SK-N-SH treated with all-trans-retinoic acid at 6 μM for 48 hours (cell line): Measurements from ENCODE around the gene FGD3.

Source experiments
- ARNTL ChIP-seq: fragments of 450-650 bp; formaldehyde crosslinking; IDR thresholded peaks from 2 replicates; pipeline ENCODE4 v1.5.0; 2020; ENCODE audit warnings: low read depth, mild to moderate bottlenecking, moderate library complexity, borderline replicate concordance
- BACH2 ChIP-seq: fragments of 250-450 bp; sonication (Bioruptor Pico); IDR thresholded peaks from 2 replicates; pipeline ENCODE4 v1.9.0; 2021; ENCODE audit warnings: mild to moderate bottlenecking, borderline replicate concordance
- CSDC2 ChIP-seq: fragments of 250-450 bp; sonication (Bioruptor Pico); IDR thresholded peaks from 2 replicates; pipeline ENCODE4 v1.5.0; 2020; ENCODE audit warnings: mild to moderate bottlenecking, moderate library complexity
- ESRRG ChIP-seq: fragments of 250-450 bp; sonication (Bioruptor Pico); IDR thresholded peaks from 2 replicates; pipeline ENCODE4 v1.6.1; 2021; ENCODE audit warnings: mild to moderate bottlenecking
- GLIS3 ChIP-seq: fragments of 250-450 bp; sonication (Bioruptor Pico); IDR thresholded peaks from 2 replicates; pipeline ENCODE4 v1.5.0; 2020; ENCODE audit warnings: mild to moderate bottlenecking, moderate library complexity
- ISL1 ChIP-seq: fragments of 250-450 bp; sonication (Bioruptor Pico); IDR thresholded peaks from 2 replicates; pipeline ENCODE4 v2.1.2; 2022; ENCODE audit warnings: mild to moderate bottlenecking, moderate library complexity
- SNAI2 ChIP-seq: fragments of 250-450 bp; sonication (Bioruptor Pico); IDR thresholded peaks from 2 replicates; pipeline ENCODE4 v1.5.0; 2020; ENCODE audit warnings: mild to moderate bottlenecking, moderate library complexity
- TCF4 ChIP-seq: fragments of 250-450 bp; sonication (Bioruptor Pico); IDR thresholded peaks from 2 replicates; pipeline ENCODE4 v1.8.0; 2021; ENCODE audit warnings: mild to moderate bottlenecking, moderate library complexity, borderline replicate concordance
- ZFP3 ChIP-seq: fragments of 250-450 bp; sonication (Bioruptor Pico); IDR thresholded peaks from 2 replicates; pipeline ENCODE4 v1.5.0; 2020; ENCODE audit warnings: mild to moderate bottlenecking, moderate library complexity
- ZNF8 ChIP-seq: fragments of 450-650 bp; formaldehyde crosslinking; IDR thresholded peaks from 2 replicates; pipeline ENCODE4 v1.5.0; 2020; ENCODE audit warnings: mild to moderate bottlenecking, moderate library complexity
- TF ChIP-seq, protein P1 (sequence below): fragments of 250-450 bp; sonication (Bioruptor Pico); IDR thresholded peaks from 2 replicates; pipeline ENCODE4 v1.5.1; 2021; ENCODE audit warnings: mild to moderate bottlenecking, moderate library complexity
- TF ChIP-seq, protein P2 (sequence below): fragments of 250-450 bp; sonication (Bioruptor Pico); IDR thresholded peaks from 2 replicates; pipeline ENCODE4 v1.5.0; 2020; ENCODE audit warnings: mild to moderate bottlenecking, moderate library complexity
- TF ChIP-seq, protein P3 (sequence below): fragments of 250-450 bp; sonication (Bioruptor Pico); IDR thresholded peaks from 2 replicates; pipeline ENCODE4 v1.5.1; 2020; ENCODE audit warnings: low read depth, mild to moderate bottlenecking, moderate library complexity

DNA sequence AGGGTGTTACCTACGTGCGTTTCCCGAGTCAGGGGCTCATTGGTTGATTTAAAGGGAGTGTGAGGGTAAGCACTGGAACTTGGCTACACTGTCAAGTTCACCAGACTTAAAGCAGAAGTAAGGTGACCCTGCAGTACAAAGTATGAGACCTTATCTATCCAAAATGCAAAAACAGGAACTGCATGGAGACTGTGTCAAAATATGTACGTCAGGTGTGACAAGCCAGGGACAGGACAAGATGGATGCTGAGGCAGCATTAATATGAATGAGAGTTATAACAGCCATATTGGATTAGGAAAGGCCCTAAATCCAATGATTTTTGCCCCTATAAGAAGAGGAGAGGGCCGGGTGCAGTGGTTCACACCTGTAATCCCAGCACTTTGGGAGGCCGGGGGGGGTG is 95.8 kb downstream of the FGD3 start:
- no peak for TF ChIP-seq SNAI2 (CRISPR knock-in tag)
- TF ChIP-seq, protein P1, sequence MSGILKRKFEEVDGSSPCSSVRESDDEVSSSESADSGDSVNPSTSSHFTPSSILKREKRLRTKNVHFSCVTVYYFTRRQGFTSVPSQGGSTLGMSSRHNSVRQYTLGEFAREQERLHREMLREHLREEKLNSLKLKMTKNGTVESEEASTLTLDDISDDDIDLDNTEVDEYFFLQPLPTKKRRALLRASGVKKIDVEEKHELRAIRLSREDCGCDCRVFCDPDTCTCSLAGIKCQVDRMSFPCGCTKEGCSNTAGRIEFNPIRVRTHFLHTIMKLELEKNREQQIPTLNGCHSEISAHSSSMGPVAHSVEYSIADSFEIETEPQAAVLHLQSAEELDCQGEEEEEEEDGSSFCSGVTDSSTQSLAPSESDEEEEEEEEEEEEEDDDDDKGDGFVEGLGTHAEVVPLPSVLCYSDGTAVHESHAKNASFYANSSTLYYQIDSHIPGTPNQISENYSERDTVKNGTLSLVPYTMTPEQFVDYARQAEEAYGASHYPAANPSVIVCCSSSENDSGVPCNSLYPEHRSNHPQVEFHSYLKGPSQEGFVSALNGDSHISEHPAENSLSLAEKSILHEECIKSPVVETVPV (CRISPR knock-in tag), result no peak
- no peak for TF ChIP-seq CSDC2 (CRISPR knock-in tag)
- TF ChIP-seq ARNTL (CRISPR knock-in tag), result no peak
- TF ChIP-seq, protein P2, sequence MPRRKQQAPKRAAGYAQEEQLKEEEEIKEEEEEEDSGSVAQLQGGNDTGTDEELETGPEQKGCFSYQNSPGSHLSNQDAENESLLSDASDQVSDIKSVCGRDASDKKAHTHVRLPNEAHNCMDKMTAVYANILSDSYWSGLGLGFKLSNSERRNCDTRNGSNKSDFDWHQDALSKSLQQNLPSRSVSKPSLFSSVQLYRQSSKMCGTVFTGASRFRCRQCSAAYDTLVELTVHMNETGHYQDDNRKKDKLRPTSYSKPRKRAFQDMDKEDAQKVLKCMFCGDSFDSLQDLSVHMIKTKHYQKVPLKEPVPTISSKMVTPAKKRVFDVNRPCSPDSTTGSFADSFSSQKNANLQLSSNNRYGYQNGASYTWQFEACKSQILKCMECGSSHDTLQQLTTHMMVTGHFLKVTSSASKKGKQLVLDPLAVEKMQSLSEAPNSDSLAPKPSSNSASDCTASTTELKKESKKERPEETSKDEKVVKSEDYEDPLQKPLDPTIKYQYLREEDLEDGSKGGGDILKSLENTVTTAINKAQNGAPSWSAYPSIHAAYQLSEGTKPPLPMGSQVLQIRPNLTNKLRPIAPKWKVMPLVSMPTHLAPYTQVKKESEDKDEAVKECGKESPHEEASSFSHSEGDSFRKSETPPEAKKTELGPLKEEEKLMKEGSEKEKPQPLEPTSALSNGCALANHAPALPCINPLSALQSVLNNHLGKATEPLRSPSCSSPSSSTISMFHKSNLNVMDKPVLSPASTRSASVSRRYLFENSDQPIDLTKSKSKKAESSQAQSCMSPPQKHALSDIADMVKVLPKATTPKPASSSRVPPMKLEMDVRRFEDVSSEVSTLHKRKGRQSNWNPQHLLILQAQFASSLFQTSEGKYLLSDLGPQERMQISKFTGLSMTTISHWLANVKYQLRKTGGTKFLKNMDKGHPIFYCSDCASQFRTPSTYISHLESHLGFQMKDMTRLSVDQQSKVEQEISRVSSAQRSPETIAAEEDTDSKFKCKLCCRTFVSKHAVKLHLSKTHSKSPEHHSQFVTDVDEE (CRISPR knock-in tag), result no peak
- no peak for TF ChIP-seq ZFP3 (CRISPR knock-in tag)
- no peak for TF ChIP-seq GLIS3 (CRISPR knock-in tag)
- TF ChIP-seq, protein P3, sequence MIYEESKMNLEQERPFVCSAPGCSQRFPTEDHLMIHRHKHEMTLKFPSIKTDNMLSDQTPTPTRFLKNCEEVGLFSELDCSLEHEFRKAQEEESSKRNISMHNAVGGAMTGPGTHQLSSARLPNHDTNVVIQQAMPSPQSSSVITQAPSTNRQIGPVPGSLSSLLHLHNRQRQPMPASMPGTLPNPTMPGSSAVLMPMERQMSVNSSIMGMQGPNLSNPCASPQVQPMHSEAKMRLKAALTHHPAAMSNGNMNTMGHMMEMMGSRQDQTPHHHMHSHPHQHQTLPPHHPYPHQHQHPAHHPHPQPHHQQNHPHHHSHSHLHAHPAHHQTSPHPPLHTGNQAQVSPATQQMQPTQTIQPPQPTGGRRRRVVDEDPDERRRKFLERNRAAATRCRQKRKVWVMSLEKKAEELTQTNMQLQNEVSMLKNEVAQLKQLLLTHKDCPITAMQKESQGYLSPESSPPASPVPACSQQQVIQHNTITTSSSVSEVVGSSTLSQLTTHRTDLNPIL (CRISPR knock-in tag), result no peak
- TF ChIP-seq ZNF8 (CRISPR knock-in tag), result no peak
- TF ChIP-seq BACH2 (CRISPR knock-in tag), result no peak
- no peak for TF ChIP-seq ESRRG (CRISPR knock-in tag)
- TF ChIP-seq TCF4, result no peak
- no peak for TF ChIP-seq ISL1 (CRISPR knock-in tag)
